Measurements from ENCODE around the gene CD79A. TPM values are rescaled to one million over a fixed set of nuclear protein-coding genes. Genes with fewer than 3 reads are reported as not detected.

CD79A gene
- total RNA-seq, 1 donor from 2014 or later: 1.0 TPM

DNA sequence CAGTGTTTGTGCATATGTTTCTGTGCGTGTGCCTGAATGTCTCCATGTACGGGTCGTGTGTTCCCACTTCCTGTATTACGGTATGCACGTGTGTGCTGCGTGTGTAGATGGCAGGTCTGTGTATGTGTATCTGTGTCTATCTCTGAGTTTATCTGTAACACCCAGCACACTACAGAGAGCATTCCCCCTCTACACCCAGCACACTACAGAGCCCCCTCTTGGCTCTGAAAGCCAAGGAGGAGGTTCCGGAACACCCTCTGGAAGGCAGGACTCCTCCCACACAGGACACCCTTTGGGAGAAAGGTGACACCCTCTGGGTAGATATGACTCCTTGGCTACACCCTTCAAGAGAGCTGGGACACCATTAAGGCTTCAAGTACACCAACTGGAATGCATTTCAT, 53.2 kb downstream of the CD79A start:
- Histone ChIP-seq H3K9me3 (ENCODE audit: control insufficient read depth in 3 of 3, low read length in 3 of 3) (peaks cover 0 to 5% (median 0%) of the 10 kb centered on the region in 3 donors), H3K27me3 (ENCODE audit: control insufficient read depth in 3 of 3, insufficient read depth in 3 of 3, low read length in 3 of 3) (peaks cover 85 to 93% (median 91%) of the 10 kb centered on the region in 3 donors), H3K9ac (ENCODE audit: low read depth in 1 of 3, low read length in 3 of 3) (no peak overlapping the region), H3K4me1 (ENCODE audit: control insufficient read depth in 3 of 3, insufficient read depth in 3 of 3, low read length in 3 of 3) (peaks cover 4 to 9% (median 7%) of the 10 kb centered on the region in 3 donors), H3K36me3 (ENCODE audit: control insufficient read depth in 3 of 3, insufficient read depth in 3 of 3, low read length in 3 of 3) (no peaks in the 10 kb centered on the region), H3K27ac (ENCODE audit: low read depth, low read length) (no peak overlapping the region), H3K4me3 (ENCODE audit: low read length in 3 of 3) (no peak overlapping the region)

Small RNA genes lying within 50 kb of the gene (small RNA-seq; reads per million reads assigned to genes)
- gene MIR6797: not detected

Other genes with a start within 250 kb of the CD79A start
- gene CEACAM7, start 189.0 kb upstream of the CD79A start, total RNA-seq: not detected
- not detected for gene CEACAM5, start 168.7 kb upstream of the CD79A start, total RNA-seq
- under 0.01 TPM for gene CEACAM6, start 121.7 kb upstream of the CD79A start, total RNA-seq
- gene CEACAM3, start 80.7 kb upstream of the CD79A start, total RNA-seq: not detected
- gene LYPD4, start 32.6 kb upstream of the CD79A start, total RNA-seq: not detected
- gene DMRTC2, start 32.2 kb upstream of the CD79A start, total RNA-seq: not detected
- 455 TPM for gene RPS19, start 17.0 kb upstream of the CD79A start, total RNA-seq
- gene ARHGEF1, start 5.9 kb downstream of the CD79A start, total RNA-seq: 13.6 TPM
- not detected for gene ERFL, start 51.2 kb downstream of the CD79A start, total RNA-seq
- 85.1 TPM for gene RABAC1, start 82.0 kb downstream of the CD79A start, total RNA-seq
- gene ATP1A3, start 117.0 kb downstream of the CD79A start, total RNA-seq: not detected
- 1.0 TPM for gene GRIK5, start 192.9 kb downstream of the CD79A start, total RNA-seq
- 7.8 TPM for gene ZNF574, start 198.9 kb downstream of the CD79A start, total RNA-seq

Data from skeletal muscle tissue (tissue), 5 donors.